Neural crest cell (in vitro differentiated cells): Measurements from ENCODE around the gene RIOX2. TPM values are rescaled to one million over a fixed set of nuclear protein-coding genes. Genes with fewer than 3 reads are reported as not detected.

Experiments used
- DNase-seq: peaks from one replicate; pipeline ENCODE4 v3.0.0; 2021; ENCODE audit warnings: low read depth, mixed read lengths, low spot score
- H3K27ac Mint-ChIP-seq: one replicate; pipeline ENCODE4 v1.8.0; 2021; ENCODE audit warnings: mild to moderate bottlenecking, mixed read lengths; ENCODE audit not compliant: unreplicated experiment
- H3K27me3 Mint-ChIP-seq: 2 replicates; pipeline ENCODE4 v1.8.0; 2021; ENCODE audit warnings: low read depth, mild to moderate bottlenecking, mixed read lengths
- H3K36me3 Mint-ChIP-seq: 2 replicates; pipeline ENCODE4 v1.8.0; 2021; ENCODE audit warnings: low read depth, mild to moderate bottlenecking, mixed read lengths
- H3K4me1 Mint-ChIP-seq: 2 replicates; pipeline ENCODE4 v1.8.0; 2021; ENCODE audit warnings: mixed read lengths
- H3K4me3 Mint-ChIP-seq: one replicate; pipeline ENCODE4 v1.8.0; 2021; ENCODE audit warnings: mild to moderate bottlenecking, mixed read lengths
- H3K9me3 Mint-ChIP-seq: 2 replicates; pipeline ENCODE4 v1.8.0; 2021; ENCODE audit warnings: mixed read lengths
- CTCF ChIP-seq: fragments of 200-600 bp; sonication (generic); conservative IDR thresholded peaks from 2 replicates; pipeline ENCODE4 v1.5.0; 2021; ENCODE audit warnings: antibody characterized with exemption, mild to moderate bottlenecking
- total RNA-seq: library from RNA; stranded (reverse); gene quantifications from 2 replicates; pipeline ENCODE4 v1.2.1, GENCODE V29; 2021

RIOX2 gene
- total RNA-seq, 1 donor from 2014 or later, result 21.0 TPM

- H3K4me3 Mint-ChIP-seq, result no peak overlapping the region
- no peak for TF ChIP-seq CTCF
- no peak for DNase-seq
- H3K9me3 Mint-ChIP-seq, result peaks cover 6% of the 10 kb centered on the region
- no peaks in the 10 kb centered on the region for H3K36me3 Mint-ChIP-seq
- peaks cover 8% of the 10 kb centered on the region for H3K27me3 Mint-ChIP-seq
- H3K27ac Mint-ChIP-seq, result no peak overlapping the region
- H3K4me1 Mint-ChIP-seq, result peaks cover 4% of the 10 kb centered on the region
Observed at GRCh38 chr3:97988784-97989568, 16.7 kb upstream of the RIOX2 start.

DNA sequence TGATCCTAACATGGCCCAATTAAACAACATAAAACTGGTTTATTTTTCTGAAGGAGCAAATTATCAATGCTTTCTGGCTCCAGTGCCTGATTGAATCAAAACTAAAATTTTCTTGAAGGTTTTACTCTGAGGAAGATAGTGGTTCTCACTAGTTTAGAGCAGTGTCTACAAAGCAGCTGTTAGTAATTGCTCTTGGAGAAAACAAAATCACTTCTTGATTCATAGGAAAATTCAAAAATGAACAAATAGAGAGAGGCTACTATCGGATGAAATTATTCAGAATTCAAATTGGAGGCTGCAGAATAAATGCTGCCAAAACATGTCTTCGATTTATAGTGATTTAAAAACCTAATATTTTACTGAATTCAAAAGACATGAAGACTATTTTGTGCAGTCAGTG is 15.1 kb upstream of the RIOX2 start:
- no peaks in the 10 kb centered on the region for H3K27me3 Mint-ChIP-seq
- DNase-seq, result no peak
- H3K4me3 Mint-ChIP-seq, result no peak overlapping the region
- H3K27ac Mint-ChIP-seq, result no peak overlapping the region
- TF ChIP-seq CTCF, result no peak
- peaks cover 8% of the 10 kb centered on the region for H3K4me1 Mint-ChIP-seq
- no peaks in the 10 kb centered on the region for H3K36me3 Mint-ChIP-seq
- peaks cover 6% of the 10 kb centered on the region for H3K9me3 Mint-ChIP-seq

DNA sequence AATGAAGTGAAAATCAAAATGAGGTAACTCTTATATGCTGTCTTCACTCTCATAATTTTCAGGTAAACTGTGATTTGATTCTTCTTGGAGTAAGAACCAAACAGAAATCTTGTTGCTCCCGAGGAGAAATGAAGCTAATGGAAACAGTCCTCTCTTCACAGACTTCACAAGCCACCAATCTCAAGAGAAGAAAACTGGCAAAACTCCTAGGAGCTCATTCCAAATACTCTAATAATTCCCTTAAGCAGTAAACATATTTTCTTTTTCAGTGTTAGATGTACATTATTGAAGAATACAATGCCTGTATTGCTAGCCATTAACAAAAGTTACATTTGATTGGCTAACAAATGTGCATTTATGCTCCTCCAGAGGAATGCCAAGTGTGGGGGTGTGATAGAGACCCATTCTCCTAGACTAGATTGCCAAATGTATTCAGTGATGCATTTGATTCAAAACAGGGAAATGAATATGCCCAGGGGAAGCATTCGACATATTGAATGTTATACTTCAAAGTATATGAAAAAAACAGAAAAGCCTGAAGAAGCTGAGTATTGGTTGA is 11.8 kb upstream of the RIOX2 start:
- Mint-ChIP-seq H3K27ac (no peak overlapping the region), H3K27me3 (no peaks in the 10 kb centered on the region), H3K36me3 (no peaks in the 10 kb centered on the region), H3K4me1 (peaks cover 8% of the 10 kb centered on the region), H3K4me3 (no peak overlapping the region), H3K9me3 (peaks cover 3% of the 10 kb centered on the region)
- TF ChIP-seq CTCF, result no peak
- DNase-seq, result no peak

GRCh38 chr3:97981886-97982285 is 9.7 kb upstream of the RIOX2 start:
- Mint-ChIP-seq H3K4me3 (no peak overlapping the region), H3K4me1 (peaks cover 8% of the 10 kb centered on the region), H3K36me3 (no peaks in the 10 kb centered on the region), H3K9me3 (no peaks in the 10 kb centered on the region), H3K27me3 (no peaks in the 10 kb centered on the region), H3K27ac (no peak overlapping the region)
- DNase-seq, result no peak
- no peak for TF ChIP-seq CTCF

DNA sequence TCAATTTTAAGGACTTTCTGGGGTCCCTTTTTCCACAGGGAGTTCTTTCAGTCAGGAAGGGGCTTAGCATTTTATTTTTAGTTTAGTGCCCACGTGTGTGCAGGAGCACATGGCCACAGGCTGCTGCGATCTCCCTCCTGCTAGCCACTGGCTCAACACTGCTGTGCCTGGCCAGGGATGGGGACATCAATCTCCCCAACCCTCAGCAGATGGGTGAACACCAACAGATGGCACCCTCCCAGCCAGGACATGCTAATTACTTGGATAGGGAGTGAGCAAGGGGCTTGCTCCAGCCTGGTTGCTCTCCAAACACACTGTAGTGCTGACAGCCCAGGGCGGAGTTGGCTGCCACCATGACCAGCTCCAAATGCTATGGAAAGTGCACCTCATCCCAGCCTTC is 7.4 kb upstream of the RIOX2 start:
- Mint-ChIP-seq H3K36me3 (no peaks in the 10 kb centered on the region), H3K27ac (no peak overlapping the region), H3K9me3 (no peaks in the 10 kb centered on the region), H3K4me3 (no peak overlapping the region), H3K4me1 (peaks cover 8% of the 10 kb centered on the region), H3K27me3 (no peaks in the 10 kb centered on the region)
- no peak for DNase-seq
- TF ChIP-seq CTCF, result no peak
